K562 (cell line): ENCODE measurements around the gene DIP2C. TPM values are rescaled to one million over a fixed set of nuclear protein-coding genes. Genes with fewer than 3 reads are reported as not detected.

Source experiments
- ATAC-seq: fragments of 200-7000 bp; cut with Tn5 transposase; 3 replicates; pipeline ENCODE4 v1.9.1; 2020; ENCODE audit warnings: moderate library complexity
- BruUV-seq: library from RNA; stranded (reverse); fragments of 400-500 nt; replicated peaks from 2 replicates; lab custom pipeline; 2021; lab: Mats Ljungman, UMichigan
- CTCF ChIA-PET: fragments of 300-600 bp; formaldehyde crosslinking; extraction: SDS; loops from one replicate; lab custom pipeline; 2021; ENCODE audit warnings: low intra/inter-chr PET ratio; lab: Yijun Ruan, JAX
- POLR2A ChIA-PET: fragments of 300-600, 350-650 bp; sonication (Branson Sonifier 250); formaldehyde crosslinking; extraction: SDS; loops from one replicate; lab custom pipeline; 2021; ENCODE audit warnings: antibody characterized with exemption, inconsistent platforms; lab: Yijun Ruan, JAX
- DNase-seq, 4 experiments: peaks; one replicate each; pipeline versions ENCODE4 v3.0.0 to v3.0.0-alpha.2; 2011 to 2018; ENCODE audit warnings: low spot score in 3 of 4, mixed read lengths in 3 of 4; ENCODE audit errors: extremely low read depth in 1 of 4
- FAIRE-seq: peaks from 2 replicates; lab custom pipeline; 2011; peaks lifted over from hg19 to GRCh38; lab: Jason Lieb, UNC
- H2AFZ ChIP-seq: 2 replicates; pipeline ENCODE4 v1.6.0; 2011; ENCODE audit warnings: low read depth, low read length, control low read depth, inconsistent platforms
- H3K27ac ChIP-seq: fragments of 200-600 bp; 3 replicates; pipeline ENCODE4 v1.8.0; 2011; ENCODE audit warnings: low read depth, mild to moderate bottlenecking, control low read depth, inconsistent platforms, low read length, moderate library complexity, mixed read lengths; ENCODE audit errors: extremely low read depth
- H3K27me3 ChIP-seq, 2 experiments: fragments of 300-600 bp in 1 of 2; 2 replicates in 1 of 2; 3 replicates in 1 of 2; pipeline versions ENCODE4 v1.6.0 to v1.8.0; 2011; ENCODE audit warnings: inconsistent platforms in 2 of 2, low read length in 2 of 2, mild to moderate bottlenecking in 1 of 2, mixed read lengths in 1 of 2, moderate library complexity in 1 of 2; ENCODE audit not compliant: control insufficient read depth in 2 of 2, insufficient read depth in 2 of 2
- H3K36me3 ChIP-seq: fragments of 300-600 bp; 3 replicates; pipeline ENCODE4 v1.8.0; 2011; ENCODE audit warnings: mild to moderate bottlenecking, low read length, inconsistent platforms; ENCODE audit not compliant: control insufficient read depth, insufficient read depth
- H3K4me1 ChIP-seq, 2 experiments: fragments of 200-600 bp in 1 of 2; replicated peaks in 1 of 2; 2 replicates in 1 of 2; 3 replicates in 1 of 2; pipeline versions ENCODE4 v1.5.1 to v1.8.0; 2011; ENCODE audit warnings: inconsistent platforms in 2 of 2, low read length in 2 of 2, mild to moderate bottlenecking in 1 of 2, mixed read lengths in 1 of 2, moderate library complexity in 1 of 2; ENCODE audit not compliant: control insufficient read depth in 2 of 2, insufficient read depth in 2 of 2
- H3K4me2 ChIP-seq: 2 replicates; pipeline ENCODE4 v1.6.1; 2011; ENCODE audit warnings: low read length, control low read depth, inconsistent platforms, mixed read lengths; ENCODE audit not compliant: insufficient read depth
- H3K4me3 ChIP-seq: fragments of 200-600 bp; sonication (generic), shearing (Covaris generic); 2 replicates; pipeline ENCODE4 v1.5.1; 2016; ENCODE audit warnings: control low read depth, inconsistent platforms
- H3K79me2 ChIP-seq: fragments of 200-600 bp; 3 replicates; pipeline ENCODE4 v1.8.0; 2011; ENCODE audit warnings: low read length, inconsistent platforms; ENCODE audit not compliant: control insufficient read depth, insufficient read depth
- H3K9ac ChIP-seq, 2 experiments: 2 replicates each; pipeline versions ENCODE4 v1.6.0 to v1.6.1; 2011; ENCODE audit warnings: low read depth in 2 of 2, low read length in 2 of 2, control low read depth in 1 of 2, inconsistent platforms in 1 of 2, mild to moderate bottlenecking in 1 of 2, mixed read lengths in 1 of 2; ENCODE audit not compliant: insufficient read depth in 1 of 2
- H3K9me1 ChIP-seq: one replicate; pipeline ENCODE4 v1.6.0; 2011; ENCODE audit warnings: inconsistent platforms, mild to moderate bottlenecking, low read length, moderate library complexity; ENCODE audit not compliant: control insufficient read depth, insufficient read depth
- H3K9me3 ChIP-seq: replicated peaks from 2 replicates; pipeline ENCODE4 v1.5.1; 2011; ENCODE audit warnings: low read depth, low read length, inconsistent platforms; ENCODE audit not compliant: control insufficient read depth, insufficient read depth
- H4K20me1 ChIP-seq: replicated peaks from 2 replicates; pipeline ENCODE4 v1.6.1; 2011; ENCODE audit warnings: low read length, inconsistent platforms, mixed read lengths; ENCODE audit not compliant: control insufficient read depth, insufficient read depth
- AFF4 ChIP-seq: sonication (generic); formaldehyde crosslinking; IDR thresholded peaks from 2 replicates; pipeline ENCODE4 v1.8.0; 2023; ENCODE audit warnings: mild to moderate bottlenecking, missing genetic modification reagents
- CBFA2T2 ChIP-seq: fragments of 450-650 bp; conservative IDR thresholded peaks from 2 replicates; pipeline ENCODE4 v1.6.1; 2017; ENCODE audit warnings: mild to moderate bottlenecking
- DNMT1 ChIP-seq: fragments of 450-650 bp; IDR thresholded peaks from 2 replicates; pipeline ENCODE4 v1.6.1; 2016; ENCODE audit warnings: antibody characterized with exemption, mild to moderate bottlenecking
- FOSL1 ChIP-seq: fragments of 200-800 bp; sonication (Bioruptor generic); conservative IDR thresholded peaks from 2 replicates; pipeline ENCODE4 v1.6.1; 2016; ENCODE audit warnings: missing genetic modification characterization, missing compliant biosample characterization
- LCOR ChIP-seq: sonication (generic); formaldehyde crosslinking; IDR thresholded peaks from 2 replicates; pipeline ENCODE4 v1.8.0; 2022; ENCODE audit warnings: mild to moderate bottlenecking, missing genetic modification reagents
- NR2C2 ChIP-seq, 2 experiments: fragments of 200-800 bp in 1 of 2; sonication (Bioruptor generic) in 1 of 2; sonication (generic) in 1 of 2; formaldehyde crosslinking in 1 of 2; IDR thresholded peaks; 2 replicates each; pipeline versions ENCODE4 v1.6.1 to v1.8.0; 2016 to 2022; ENCODE audit warnings: mild to moderate bottlenecking in 1 of 2, missing compliant biosample characterization in 1 of 2, missing genetic modification characterization in 1 of 2, missing genetic modification reagents in 1 of 2
- NRF1 ChIP-seq, 2 experiments: fragments of 450-650 bp; IDR thresholded peaks in 1 of 2; conservative IDR thresholded peaks in 1 of 2; 2 replicates each; pipeline ENCODE4 v1.6.1; 2014; ENCODE audit warnings: mild to moderate bottlenecking in 2 of 2
- SMARCE1 ChIP-seq: fragments of 450-650 bp; IDR thresholded peaks from 2 replicates; pipeline ENCODE4 v1.7.1; 2016; ENCODE audit warnings: mild to moderate bottlenecking
- TOE1 ChIP-seq, 2 experiments: fragments of 450-650 bp in 1 of 2; sonication (generic) in 1 of 2; formaldehyde crosslinking in 1 of 2; IDR thresholded peaks; 2 replicates each; pipeline versions ENCODE4 v1.7.1 to v1.8.0; 2016 to 2022; ENCODE audit warnings: borderline replicate concordance in 2 of 2, mild to moderate bottlenecking in 2 of 2, antibody characterized with exemption in 1 of 2, inconsistent platforms in 1 of 2, low read depth in 1 of 2, missing genetic modification reagents in 1 of 2, moderate library complexity in 1 of 2
- ZEB2 ChIP-seq: fragments of 450-650 bp; IDR thresholded peaks from 2 replicates; pipeline ENCODE4 v1.6.1; 2016
- ZNF197 ChIP-seq: fragments of 200-800 bp; sonication (Bioruptor generic); IDR thresholded peaks from 2 replicates; pipeline ENCODE4 v1.6.1; 2016; ENCODE audit warnings: low read depth, missing genetic modification characterization, missing compliant biosample characterization
- ZNF584 ChIP-seq: fragments of 200-800 bp; sonication (Bioruptor generic); IDR thresholded peaks from 2 replicates; pipeline ENCODE4 v1.6.1; 2016; ENCODE audit warnings: low read depth, mild to moderate bottlenecking, missing genetic modification characterization, missing compliant biosample characterization
- ZNF589 ChIP-seq: fragments of 200-800 bp; sonication (Bioruptor generic); IDR thresholded peaks from 2 replicates; pipeline ENCODE4 v1.6.1; 2016; ENCODE audit warnings: low read depth, missing genetic modification characterization, missing compliant biosample characterization
- ZNF644 ChIP-seq: fragments of 200-800 bp; sonication (Bioruptor generic); IDR thresholded peaks from 2 replicates; pipeline ENCODE4 v1.6.1; 2016; ENCODE audit warnings: low read depth, missing genetic modification characterization, missing compliant biosample characterization
- WGBS: fragments of 100-300 bp; shearing (Covaris generic); methylation state at CpG from one replicate; pipeline ENCODE4 v1.1.6; 2016; ENCODE audit warnings: low coverage, mixed read lengths; ENCODE audit not compliant: insufficient coverage; ENCODE audit errors: missing lambda C conversion rate; 5-methylcytosine and 5-hydroxymethylcytosine counted together
- in situ Hi-C: fragments of 300-500 bp; cut with MboI; formaldehyde crosslinking; loops from 4 replicates; pipeline ENCODE4 v1.15.0; 2018; ENCODE audit warnings: inconsistent platforms, mixed read lengths
- intact Hi-C: fragments of 100-400 bp; cut with micrococcal nuclease; formaldehyde crosslinking; loops from 2 replicates; pipeline ENCODE4 v1.14.2; 2022
- polyA plus RNA-seq, 8 experiments: library from polyadenylated mRNA; depleted of rRNA in 4 of 8; stranded (reverse) in 5 of 8; unstranded in 3 of 8; fragments of >200 nt; fragmentation: Nextera tagmentation in 2 of 8; fragmentation: Illumina TruSeq in 1 of 8; extraction: Ambion mirVana in 2 of 8; extraction: Trizol in 1 of 8; gene quantifications; 2 replicates each; pipeline versions ENCODE4 v1.2.1 to v1.2.3, GENCODE V29; 2011 to 2014; ENCODE audit warnings: inconsistent platforms in 1 of 8, missing spikeins in 1 of 8
- total RNA-seq, 7 experiments: library from RNA; depleted of rRNA in 6 of 7; stranded (reverse); fragments of >200 nt in 6 of 7; fragmentation: Illumina TruSeq in 2 of 7; extraction: Trizol in 2 of 7; gene quantifications; 2 replicates each; pipeline versions ENCODE4 v1.2.1 to v1.2.3, GENCODE V29; 2011 to 2021; ENCODE audit warnings: low replicate concordance in 1 of 7

Gene DIP2C
- total and polyA plus RNA-seq, 9 of the 15 experiments (the other 6 are each of a cell fraction or from before 2014, with no cell fraction given): 0.01 TPM; not detected in 8

DNA sequence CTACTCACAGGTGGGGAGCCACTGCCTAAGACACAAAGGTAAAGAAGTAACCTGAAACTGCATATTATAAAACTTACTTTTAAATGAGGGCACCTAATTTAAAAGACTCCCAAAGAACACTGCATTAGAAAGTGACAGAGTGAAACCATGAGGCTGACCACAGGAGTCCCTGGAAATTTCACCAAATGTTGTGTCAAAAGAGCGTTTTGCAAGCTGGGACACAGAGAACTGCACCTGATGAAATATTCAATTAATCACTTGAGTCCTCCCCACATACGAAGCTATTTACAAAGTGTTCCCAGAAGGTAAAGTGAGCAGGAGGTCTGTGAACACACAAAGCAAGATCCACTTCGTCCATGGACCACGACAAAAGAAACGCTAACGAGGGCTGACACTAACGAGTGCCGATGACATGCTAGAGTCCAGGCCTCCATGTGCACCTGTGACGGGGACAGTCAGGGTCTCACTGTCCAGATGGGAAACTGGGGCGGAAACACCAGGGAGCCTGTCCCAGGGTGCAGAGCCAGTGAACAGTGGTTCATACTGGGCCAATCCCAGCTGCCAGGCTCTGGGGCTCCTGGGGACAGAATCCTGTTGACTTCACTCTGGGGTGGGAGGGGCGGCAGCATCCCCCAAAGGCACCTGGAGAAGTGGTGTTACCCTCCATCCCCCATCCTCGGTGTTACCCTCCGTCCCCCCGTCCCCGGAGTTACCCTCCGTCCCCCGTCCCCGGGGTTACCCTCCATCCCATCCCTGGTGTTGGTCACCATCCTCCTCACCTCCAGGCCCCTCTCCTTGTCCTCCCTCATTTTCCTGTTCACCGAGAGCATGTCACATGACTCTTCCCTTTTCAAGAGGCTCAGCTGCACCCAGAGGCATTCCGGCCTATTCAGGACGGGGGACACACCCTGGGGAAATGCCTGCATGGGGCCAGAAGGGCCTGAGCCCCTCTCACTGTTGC, 63.4 kb downstream of the DIP2C start (continued):
- TF ChIP-seq AFF4 (CRISPR knock-in tag): no peak

- POLR2A ChIA-PET: no interaction called here
- no peak; the same call in 1 of the 2 replicates for TF ChIP-seq SMARCE1
- TF ChIP-seq ZNF197 (CRISPR knock-in tag): peak; percentile 39; the same call in 1 of the 2 replicates
- TF ChIP-seq LCOR (CRISPR knock-in tag): no peak
- no peak for TF ChIP-seq NR2C2 (CRISPR knock-in tag; IDR thresholded peaks at IDR 0.05)
- TF ChIP-seq NR2C2 (tag; IDR thresholded peaks at IDR 0.05): peak; percentile 73
- no peak for TF ChIP-seq CBFA2T2
- TF ChIP-seq FOSL1: peak; percentile 74
- TF ChIP-seq ZNF644 (tag): 0 out of 2 replicates have a peak, but pooled peaks have one; percentile 62
- no peak for TF ChIP-seq DNMT1
- TF ChIP-seq TOE1 (IDR thresholded peaks at IDR 0.05; ENCODE audit: borderline replicate concordance): 0 out of 2 replicates have a peak, but pooled peaks have one; percentile 4
- no peak for TF ChIP-seq TOE1 (CRISPR knock-in tag; IDR thresholded peaks at IDR 0.05; ENCODE audit: borderline replicate concordance, low read depth)
- peak; percentile 18 to 20; a peak in 2 of 4 replicates for TF ChIP-seq NRF1 (conservative IDR thresholded peaks at IDR 0.05 in 1 of 2, IDR thresholded peaks at IDR 0.05 in 1 of 2)
- TF ChIP-seq ZEB2: no peak
- peak; percentile 89; the same call in 1 of the 2 replicates for TF ChIP-seq ZNF589
- peak; percentile 5; the same call in 1 of the 2 replicates for TF ChIP-seq ZNF584 (CRISPR knock-in tag)
- Histone ChIP-seq H3K27me3 (peaks cover 60 to 83% of the 10 kb centered on the region in 2 experiments), H3K9me1 (no peaks in the 10 kb centered on the region), H3K4me1 (peaks cover 0 to 16% of the 10 kb centered on the region in 2 experiments; a peak in 2 of 5 replicates), H3K27ac (no peak overlapping the region), H2AFZ (no peak overlapping the region), H3K79me2 (no peaks in the 10 kb centered on the region), H4K20me1 (peaks cover 8% of the 10 kb centered on the region; the same call in 1 of the 2 replicates), H3K36me3 (no peaks in the 10 kb centered on the region), H3K9me3 (no peaks in the 10 kb centered on the region), H3K4me2 (no peak overlapping the region), H3K9ac (no peak overlapping the region), H3K4me3 (no peak overlapping the region)
- peak; percentile 30 for ATAC-seq
- DNase-seq: no peak
- 2% methylated on average over 17 of the region's 17 CpGs for WGBS
- no TSS peak for BruUV-seq
- intact Hi-C loops (no loop called here), in situ Hi-C loops (no loop called here)
- no peak for FAIRE-seq
- CTCF ChIA-PET: interaction anchor here (0.6 kb wide), 1 partner anchor 50 kb away, joined by 3 read pairs; no protein-coding TSS in a partner anchor
Observed at GRCh38 chr10:625333-625696, 64.2 kb downstream of the DIP2C start.
